Muscle of arm (tissue), 12 donors: ENCODE data around the gene SFMBT1. TPM values are rescaled to one million over a fixed set of nuclear protein-coding genes. Genes with fewer than 3 reads are reported as not detected.

Experiments
- DNase-seq: peaks from one replicate; pipeline ENCODE4 v3.0.0-alpha.2; 2013
- polyA plus RNA-seq, 12 donors: library from polyadenylated mRNA; unstranded; fragments of 120-200 nt; gene quantifications; one replicate each; pipeline ENCODE4 v1.2.1, GENCODE V29; 2013; ENCODE audit not compliant: insufficient read length in 12 of 12

Gene SFMBT1
- polyA plus RNA-seq, 12 donors, result 6.2 to 37.5 (median 7.5) TPM; not detected in 1

DNA sequence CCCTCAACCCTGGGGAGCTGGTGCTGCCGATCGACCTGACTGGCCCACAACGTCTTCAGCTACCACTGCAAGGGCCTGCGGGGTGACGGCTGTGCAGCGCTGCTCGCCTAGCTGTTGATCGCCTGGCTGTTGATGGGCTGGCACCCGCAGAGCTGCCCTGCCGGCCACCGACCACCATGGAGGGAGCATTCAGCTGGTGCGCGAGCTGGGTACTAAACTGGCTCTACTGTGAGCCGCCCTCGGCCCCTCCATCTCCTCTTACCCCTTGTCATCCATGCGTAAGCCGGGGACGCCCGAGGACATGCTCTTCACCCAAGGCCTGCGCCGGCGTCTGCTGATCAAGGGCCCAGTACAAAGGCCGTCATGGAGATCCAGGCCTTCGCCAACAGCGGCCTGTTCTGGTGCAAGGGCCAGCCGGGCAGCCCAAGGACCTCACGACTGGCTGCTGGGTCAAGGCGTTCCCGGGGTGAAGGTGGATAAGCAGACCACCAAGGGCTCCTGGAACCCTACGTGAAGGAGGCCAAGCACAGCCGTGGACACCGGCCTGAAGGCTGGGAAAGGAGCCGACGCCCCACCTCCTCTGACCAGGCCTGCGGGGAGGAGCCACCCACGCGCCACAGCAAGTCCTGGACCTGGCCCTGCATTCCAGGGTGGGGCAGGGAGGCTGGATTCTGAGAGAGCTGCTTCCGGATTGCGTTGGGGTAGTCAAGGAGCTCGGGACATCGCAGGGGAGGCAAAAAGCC is 46.9 kb downstream of the SFMBT1 start:
- DNase-seq, result no peak

DNA sequence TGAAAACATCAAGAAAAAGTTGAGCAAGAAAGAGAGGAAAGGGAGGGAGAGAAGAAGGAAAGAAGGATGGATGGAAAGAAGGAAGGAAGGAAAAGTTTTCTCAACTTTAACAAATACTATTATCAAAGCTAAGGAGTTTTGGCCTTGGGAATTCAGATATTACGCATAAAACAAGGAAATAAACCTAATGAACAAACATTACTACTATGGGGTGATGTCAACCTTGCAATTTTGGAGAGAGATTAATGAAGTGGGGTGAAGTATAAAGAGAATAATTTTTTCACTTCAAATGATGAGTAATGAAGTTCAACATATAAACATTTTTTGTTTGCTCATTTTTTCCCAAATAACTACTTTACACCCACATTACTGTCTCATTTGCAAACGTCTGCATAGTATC is 55.2 kb downstream of the SFMBT1 start:
- DNase-seq, result no peak

DNA sequence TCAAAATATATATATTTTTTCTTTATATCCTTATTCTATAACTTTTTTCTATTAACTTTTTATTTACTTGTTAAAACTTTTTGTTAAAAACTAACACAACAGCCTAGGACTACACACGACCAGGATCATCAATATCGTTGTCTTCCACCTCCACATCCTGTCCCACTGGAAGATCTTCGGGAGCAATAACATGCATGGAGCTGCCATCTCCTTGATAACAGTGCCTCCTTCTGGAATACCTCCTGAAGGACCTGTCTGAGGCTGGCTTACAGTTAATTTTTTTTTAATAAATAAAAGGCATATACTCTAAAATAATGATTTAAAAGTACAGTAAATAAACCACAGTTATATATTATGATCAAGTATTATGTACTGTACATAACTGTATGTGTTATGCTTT is 58.9 kb downstream of the SFMBT1 start:
- DNase-seq, result no peak

DNA sequence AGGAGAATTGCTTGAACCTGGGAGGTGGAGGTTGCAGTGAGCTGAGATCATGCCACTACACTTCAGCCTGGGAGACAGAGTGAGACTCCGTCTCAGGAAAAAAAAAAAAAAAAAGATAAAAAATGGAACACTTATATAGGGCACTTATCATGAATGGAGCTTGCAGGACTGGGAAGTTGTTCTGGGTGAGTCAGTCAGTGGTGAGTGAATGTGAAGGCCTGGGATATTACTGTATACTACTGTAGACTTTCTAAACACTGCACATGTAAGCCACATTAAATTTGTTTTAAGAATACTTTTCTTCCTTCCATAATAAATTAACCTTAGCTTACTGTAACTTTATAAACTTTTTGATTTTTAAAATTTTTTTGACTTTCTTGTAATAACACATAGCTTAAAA is 59.8 kb downstream of the SFMBT1 start:
- DNase-seq, result no peak

DNA sequence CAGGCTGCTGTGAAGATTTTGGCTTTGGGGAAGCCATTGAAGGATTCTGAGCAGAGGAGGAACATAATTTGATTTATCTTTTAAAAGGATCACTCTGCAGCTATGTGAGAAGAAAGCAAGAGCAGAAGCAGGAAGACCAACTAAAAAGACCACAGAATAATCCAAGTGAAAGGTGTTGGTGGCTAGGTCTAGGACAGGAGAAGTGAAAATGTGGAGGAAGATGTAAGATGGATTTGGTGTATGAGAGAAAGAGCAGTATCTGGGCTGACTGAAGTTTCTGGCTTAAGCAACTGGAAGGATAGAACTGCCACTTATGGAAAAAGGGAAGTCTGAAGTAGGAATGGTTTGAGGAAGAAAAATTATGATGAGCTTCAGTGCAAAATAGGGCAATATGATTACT is 62.0 kb downstream of the SFMBT1 start:
- DNase-seq, result no peak

DNA sequence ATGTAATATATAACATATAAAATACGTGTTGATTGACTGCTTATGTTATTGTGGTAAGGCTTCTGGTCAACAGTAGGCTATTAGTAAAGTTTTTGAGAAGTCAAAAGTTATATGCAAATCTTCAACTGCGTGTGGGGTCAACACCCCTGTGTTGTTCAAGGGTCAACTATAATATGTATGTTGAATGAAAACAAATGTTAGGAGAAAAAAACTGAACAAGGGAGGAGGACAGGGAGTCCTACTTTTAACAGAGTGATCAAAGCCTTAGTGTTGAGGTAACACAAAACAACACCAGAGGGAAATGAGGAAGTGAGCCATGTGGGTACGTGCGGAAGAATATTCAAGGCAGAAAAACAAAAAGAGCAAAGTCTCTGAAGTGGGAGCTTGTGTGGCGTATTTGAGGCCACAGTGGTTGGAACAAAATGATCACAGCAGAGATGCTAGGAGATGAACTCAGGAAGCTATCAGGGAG is 62.5 kb downstream of the SFMBT1 start:
- DNase-seq, result no peak

DNA sequence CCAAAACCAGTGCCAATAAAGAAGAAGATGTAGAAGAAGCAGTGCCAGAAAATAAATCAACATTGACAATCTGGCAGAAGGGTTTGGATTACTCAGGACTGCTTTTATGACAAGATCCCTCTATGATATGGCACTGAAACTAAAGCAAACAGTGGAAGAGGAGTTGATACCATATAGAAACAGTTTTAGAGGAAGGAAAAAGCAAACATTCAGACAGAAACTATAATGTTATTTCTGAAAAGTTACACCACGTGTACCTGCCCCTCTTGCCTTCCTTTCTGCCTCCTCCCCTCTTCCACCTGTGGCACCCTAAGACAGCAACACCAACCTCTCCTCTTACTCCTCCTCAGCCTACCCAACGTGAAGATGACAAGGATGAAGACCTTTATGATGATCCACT is 63.0 kb downstream of the SFMBT1 start:
- no peak for DNase-seq

DNA sequence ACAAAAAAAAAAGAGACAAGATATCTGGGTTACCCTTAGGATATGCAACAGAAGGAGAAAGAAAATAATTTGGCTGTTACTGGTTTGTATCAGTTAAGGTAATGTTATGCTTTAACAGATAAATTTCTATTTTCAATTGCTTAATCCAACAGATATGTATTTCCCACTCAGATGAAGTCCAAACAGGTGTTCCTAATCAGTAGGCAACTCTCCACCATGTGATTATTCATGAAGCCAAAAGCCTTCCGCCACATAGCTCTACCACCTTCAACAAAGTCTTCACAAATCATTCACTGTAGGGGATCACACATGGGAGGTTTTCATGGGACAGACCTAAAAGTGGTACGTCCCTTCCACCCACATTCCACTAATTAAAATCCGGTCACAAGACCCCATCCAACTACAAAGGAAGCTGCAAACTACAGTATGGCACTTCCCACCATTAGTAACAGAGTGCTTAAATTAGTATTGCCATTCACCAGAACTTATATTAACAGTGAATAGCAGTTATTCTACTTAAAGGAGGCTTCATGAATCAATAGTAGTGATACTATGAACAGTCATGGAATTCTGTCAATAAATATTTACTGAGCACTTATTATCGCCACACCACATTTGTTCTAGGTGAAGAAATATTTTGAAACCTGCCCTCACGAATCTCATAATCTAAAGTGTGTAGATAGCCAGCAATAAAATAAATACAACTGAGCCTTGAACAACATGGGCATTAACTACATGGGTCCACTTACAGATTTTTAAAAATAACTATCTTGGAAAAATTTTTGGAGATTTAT is 66.5 kb downstream of the SFMBT1 start:
- DNase-seq, result no peak

DNA sequence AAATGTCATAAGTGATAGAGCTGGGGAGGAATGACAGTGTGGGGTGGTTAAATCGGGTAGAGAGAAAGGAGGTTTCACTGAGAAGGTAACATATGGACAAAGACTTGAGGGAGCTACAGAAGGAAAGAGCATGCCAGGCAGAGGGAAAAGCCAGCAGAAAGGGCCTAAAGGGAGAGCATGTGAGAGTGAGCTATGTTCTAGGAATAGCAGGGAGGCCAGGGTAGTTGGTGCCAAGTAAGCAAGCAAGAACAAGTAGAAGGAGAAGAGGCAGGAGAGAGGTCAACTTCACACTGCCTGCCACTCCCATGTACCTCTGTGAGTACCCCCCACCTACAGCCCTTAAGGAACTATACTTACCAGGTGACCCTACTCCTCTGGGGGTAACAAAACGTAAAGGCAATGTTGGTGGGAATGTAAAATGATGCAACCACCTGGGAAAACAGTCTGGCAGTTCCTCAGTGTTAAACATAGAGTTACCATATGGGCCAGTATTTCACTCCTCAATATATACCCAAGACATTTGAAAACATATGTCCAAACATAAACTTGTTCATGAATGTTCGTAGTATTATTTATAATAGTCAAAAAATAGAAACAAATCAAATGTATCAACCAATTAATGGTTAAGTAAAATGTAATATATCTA is 67.6 kb downstream of the SFMBT1 start:
- DNase-seq, result no peak

DNA sequence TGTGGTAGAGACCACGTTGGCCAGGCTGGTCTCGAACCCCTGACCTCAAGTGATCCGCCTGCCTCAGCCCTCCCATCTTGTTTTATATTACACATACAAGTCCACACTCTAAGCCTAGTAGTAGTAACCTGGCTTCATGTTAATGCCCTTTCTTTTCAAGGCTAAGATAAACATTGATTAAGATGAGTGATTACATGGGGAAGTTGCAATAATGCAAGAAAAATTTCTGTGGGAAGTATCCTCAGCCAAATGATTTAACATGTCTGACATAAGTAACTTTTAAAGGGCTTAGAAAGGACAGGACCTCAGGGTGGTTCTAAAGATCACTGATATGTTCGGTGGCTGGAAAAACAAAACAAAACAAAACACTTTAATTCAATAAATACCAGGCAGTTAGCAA is 72.1 kb downstream of the SFMBT1 start:
- DNase-seq, result no peak

DNA sequence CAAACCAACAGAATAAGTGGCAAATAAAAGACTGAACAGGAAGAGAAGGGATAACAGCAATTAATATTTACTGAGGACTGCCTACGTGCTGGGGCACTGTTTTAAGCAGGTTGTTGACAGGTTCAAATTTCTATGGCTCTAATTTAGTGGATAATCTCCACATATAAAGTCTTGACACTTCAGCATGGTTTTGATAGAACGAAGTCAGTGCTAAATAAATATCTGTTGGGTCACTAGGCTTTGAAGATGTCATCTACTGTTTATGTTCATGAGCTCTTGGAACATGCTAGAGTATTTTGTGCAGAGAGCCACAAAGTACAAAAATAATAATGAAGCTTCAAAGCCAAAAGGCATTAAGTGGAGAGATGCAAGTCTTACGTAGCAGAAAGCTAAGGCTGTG is 74.0 kb downstream of the SFMBT1 start:
- DNase-seq, result no peak

DNA sequence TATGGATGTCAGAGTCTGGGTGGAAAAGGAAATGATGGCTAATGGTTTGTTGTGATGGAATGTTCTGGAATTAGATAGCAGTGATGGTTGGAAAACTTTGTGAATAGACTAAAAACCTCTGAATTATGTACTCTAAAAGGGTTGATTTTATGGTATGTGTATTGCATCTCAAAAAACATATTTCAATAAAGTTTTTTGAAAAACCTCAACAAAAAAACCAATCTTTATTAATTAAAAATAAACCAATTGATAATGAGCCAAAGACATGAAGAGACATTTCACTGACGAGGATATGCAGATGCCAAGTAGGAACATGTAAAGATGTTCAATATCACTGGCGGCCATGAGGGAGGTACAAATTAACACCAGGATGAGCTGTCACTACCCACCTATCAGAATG is 78.5 kb downstream of the SFMBT1 start:
- DNase-seq, result no peak

DNA sequence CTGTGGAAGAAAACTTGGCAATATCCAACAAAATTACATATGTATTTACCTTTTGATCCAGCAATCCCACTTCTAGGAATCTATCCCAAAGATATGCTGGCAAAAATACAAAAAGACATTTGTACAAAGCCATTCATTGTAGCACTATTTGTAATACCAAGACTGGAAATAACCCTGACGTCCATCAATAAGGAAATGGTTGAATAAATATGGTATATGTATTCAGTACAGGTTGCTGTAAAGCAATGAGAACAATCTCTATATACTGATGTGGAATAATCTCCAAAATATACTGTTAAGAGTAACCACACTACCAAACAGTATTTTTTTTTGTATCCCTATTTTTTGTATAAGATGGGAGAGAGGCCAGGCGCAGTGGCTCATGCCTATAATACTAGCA is 83.7 kb downstream of the SFMBT1 start:
- DNase-seq, result no peak

DNA sequence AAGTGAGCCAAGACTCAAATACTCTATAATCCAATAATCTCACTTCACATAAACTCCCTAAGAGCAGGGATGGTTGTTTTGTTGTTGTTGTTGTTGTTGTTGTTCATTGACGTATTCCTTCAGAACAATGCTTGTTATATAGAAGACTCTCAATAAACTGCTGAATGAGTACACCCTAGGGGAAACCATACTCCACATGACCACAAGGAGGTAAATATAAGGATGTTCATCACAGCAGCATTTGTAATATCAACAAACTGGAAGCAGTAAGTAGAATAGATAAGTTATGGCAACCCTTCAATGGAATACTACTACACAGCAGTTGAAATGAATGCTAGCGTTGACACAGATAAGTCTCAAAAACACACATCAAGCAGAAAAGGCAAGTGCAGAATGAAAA is 86.1 kb downstream of the SFMBT1 start:
- no peak for DNase-seq

DNA sequence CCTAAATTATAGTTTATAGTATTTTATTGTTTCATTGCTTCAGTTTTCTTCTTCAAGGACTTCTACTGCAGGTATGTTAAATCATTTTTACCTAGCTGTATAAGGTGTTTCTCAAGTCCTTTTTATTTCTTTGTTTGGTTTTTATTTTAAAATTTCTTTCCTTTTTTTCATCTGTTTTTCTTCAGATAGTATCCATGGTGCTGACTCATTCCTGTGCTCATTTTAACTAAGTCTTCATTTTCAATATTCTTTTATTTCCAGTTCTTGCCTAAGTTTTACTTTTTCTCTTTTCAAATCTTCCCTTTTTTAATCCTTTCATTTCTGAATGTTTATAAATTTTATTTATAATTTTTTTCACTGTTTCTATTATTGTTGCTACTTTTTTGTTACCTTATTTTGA is 106.3 kb downstream of the SFMBT1 start:
- no peak for DNase-seq

DNA sequence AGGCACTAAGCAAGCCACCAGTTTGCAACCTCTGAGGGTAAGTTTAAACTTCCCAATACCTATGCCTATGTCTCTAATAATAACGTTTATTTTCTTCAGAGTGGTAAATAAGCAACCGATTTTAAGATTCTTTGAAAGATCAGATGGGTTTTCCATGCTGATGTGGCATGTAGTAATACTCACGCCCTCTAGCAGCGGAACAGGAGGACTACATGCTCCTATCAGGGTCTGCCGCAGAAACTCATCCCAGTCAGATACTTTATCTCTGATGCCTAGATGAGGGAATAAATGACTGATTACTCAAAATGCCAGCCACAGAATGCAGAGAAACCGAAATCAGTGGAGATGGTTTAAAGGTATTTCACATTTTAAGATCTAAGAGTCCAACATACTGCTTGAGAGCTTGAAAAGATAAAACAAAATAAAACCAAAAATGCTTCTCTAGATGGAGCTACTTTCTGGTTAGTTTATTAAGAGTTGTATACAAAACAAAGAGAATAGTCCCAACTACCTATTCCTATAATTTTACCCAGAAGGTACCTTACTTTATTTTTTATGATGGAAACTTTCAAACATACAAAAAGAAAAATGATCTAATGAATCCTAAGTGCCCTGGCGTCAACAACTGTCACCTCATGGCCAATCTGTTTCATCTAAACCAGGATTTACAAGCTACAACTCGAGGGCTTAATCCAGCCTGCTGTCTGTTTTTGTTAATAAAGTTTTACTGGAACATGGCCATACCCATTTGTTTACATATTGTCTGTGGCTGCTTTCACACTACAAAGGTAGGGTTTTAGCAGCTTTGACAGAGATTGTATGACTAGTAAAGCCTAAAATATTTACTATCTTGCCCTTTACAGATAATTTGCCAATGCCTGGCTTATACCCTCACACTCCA is 111.0 kb downstream of the SFMBT1 start:
- peak; percentile 53 for DNase-seq

DNA sequence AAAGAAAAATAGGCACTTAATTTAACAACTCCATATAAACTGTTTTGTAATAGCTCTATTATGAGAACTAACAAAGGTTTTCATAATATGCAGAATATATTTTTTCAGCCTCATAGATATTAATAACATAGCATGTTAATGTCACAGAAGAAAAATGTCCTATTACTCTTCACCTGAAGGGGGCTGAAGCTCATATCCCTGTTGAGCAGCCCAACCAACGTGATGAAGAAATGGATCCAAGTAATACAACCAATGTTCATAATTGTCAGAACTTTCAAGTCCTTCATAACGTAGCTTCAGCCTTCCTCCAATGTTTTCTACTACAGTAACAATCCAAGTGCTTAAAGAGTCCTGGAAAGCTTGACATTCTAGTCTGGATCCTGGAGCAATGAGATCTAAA is 114.0 kb downstream of the SFMBT1 start:
- DNase-seq, result no peak

DNA sequence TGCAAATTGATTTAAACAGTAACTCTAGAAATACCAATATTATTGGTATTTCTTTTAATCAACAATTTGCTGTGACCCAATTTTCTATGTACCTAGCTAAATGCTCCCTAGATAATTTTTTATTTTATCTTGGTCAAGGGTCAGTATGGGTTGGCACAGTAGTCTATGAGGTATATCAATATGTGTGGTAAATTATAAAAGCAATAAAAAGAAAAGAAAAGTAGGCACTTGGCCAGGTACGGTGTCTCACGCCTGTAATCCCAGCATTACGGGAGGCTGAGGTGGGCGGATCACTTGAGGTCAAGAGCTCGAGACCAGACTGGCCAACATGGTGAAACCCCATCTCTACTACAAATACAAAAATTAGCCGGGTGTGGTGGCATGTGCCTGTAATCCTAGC is 114.5 kb downstream of the SFMBT1 start:
- DNase-seq, result no peak

DNA sequence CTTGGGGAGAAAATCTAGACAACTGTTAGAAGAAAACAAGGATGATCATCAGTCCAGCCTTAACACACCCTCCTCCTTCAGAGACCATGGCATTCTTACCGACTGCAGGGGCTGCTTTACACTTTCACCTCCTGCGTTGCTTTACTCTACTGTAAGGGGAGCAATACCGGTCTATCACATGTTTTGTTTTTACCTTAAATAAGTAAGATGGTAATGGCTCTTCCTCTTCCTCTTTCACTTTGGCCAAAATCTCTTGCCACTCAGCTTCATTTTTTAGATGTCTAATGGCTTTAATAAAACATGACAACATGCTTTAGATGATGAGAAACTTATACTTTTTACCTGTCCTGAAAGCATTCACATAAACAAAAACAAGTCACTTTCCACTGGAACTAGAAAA is 115.1 kb downstream of the SFMBT1 start:
- no peak for DNase-seq

DNA sequence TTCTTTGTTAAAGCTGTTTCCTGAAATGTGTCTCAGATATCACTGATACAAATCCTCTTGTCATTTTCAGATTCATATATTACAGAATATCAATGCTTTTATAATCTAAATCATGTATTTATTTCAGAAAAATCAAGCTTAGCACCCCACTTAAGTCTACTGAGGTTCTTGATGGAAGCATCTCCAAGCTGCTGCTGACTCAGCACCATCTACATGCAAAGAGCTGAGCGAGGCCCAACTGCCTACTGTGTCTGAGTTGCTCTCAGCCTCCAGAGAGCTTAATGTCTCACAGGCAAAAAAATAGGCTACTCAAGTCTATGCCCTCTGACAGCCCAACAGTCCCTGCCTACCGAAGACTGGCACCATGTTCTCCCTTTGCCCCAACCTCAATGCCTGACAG is 119.3 kb downstream of the SFMBT1 start:
- no peak for DNase-seq

DNA sequence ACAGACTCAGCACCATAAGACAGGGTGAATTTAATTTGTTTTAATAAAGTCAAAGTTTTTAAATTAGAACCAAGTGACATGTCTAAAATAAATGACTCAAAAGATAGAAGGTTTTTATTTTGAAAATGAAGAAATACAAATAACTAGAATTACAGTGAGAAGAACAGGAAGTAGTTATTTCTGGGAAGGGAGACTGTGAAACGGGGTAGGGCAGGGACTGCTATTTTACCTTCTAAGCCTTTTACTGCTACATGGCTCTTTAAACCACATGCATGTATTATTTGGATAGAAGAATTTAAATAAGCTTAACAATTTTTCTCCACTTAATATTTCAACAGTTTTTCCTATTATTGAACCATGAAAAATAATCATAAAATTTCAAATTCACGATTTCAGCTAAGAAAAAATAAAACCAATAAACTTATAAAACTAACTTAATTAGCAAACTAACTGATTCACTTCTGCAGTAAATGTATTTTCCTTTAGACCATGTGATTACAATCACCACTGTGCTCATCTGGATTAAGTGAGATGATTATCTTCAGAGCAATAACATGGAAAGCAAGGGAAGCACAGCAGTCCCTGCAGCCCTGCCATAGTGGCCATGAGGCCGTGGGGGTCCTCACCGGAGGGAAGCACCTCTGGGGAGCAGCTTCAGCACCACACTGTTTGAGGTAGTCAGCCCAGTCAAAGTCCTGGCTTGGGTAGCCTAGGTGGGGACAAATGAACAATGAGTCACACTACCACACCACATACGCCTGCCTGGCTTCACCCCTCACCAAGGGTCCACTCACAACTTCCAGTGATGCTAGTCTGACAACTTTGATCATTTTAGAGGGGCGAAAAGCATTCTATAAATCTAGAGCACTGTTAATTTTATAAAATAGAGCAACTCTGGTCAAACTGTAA is 120.2 kb downstream of the SFMBT1 start:
- DNase-seq, result no peak
